Colonic mucosa (tissue), 4 donors: ENCODE measurements around the gene PLTP. TPM values are rescaled to one million over a fixed set of nuclear protein-coding genes. Genes with fewer than 3 reads are reported as not detected.

ENCODE experiments used
- DNase-seq: peaks from one replicate; pipeline ENCODE4 v3.0.0-alpha.2; 2020
- H3K27ac ChIP-seq: fragments of 200-600 bp; one replicate; pipeline ENCODE4 v1.8.0; 2021
- H3K27me3 ChIP-seq: fragments of 200-600 bp; one replicate; pipeline ENCODE4 v1.8.0; 2021
- H3K36me3 ChIP-seq: fragments of 200-600 bp; one replicate; pipeline ENCODE4 v1.8.0; 2021
- H3K4me1 ChIP-seq: fragments of 200-600 bp; one replicate; pipeline ENCODE4 v1.8.0; 2021; ENCODE audit warnings: mild to moderate bottlenecking
- H3K4me3 ChIP-seq: fragments of 200-600 bp; one replicate; pipeline ENCODE4 v1.8.0; 2021
- H3K9ac ChIP-seq, 2 donors: one replicate each; pipeline ENCODE4 v1.7.0; 2013; ENCODE audit warnings: control low read depth in 2 of 2, low read depth in 2 of 2, low read length in 2 of 2
- H3K9me3 ChIP-seq: fragments of 200-600 bp; one replicate; pipeline ENCODE4 v1.8.0; 2021
- CTCF ChIP-seq: fragments of 200-600 bp; IDR thresholded peaks from one replicate; pipeline ENCODE4 v1.8.0; 2022; ENCODE audit warnings: antibody characterized with exemption, mild to moderate bottlenecking
- intact Hi-C: fragments of 100-400 bp; cut with DNase I; formaldehyde crosslinking; loops from one replicate; pipeline ENCODE4 v1.14.1; 2022
- total RNA-seq, 2 donors: library from RNA; stranded (reverse); fragmentation: NEBNext Ultra II Directional in 1 of 2; extraction: Animal tissue kit (Norgen Biotek cat#: 25700) in 1 of 2; gene quantifications; one replicate each; pipeline ENCODE4 v1.2.1, GENCODE V29; 2021
- donor health status: healthy.
- donor health status: DM: no; HTN: no; CAD: no.
- donor health status: DM: no; HTN: no; CAD: no.

Gene PLTP
- total RNA-seq, 2 donors from 2014 or later = 17.4 to 36.2 TPM

- intact Hi-C loops = no loop called here
- Histone ChIP-seq H3K9me3 (no peaks in the 10 kb centered on the region), H3K4me3 (no peak overlapping the region), H3K27me3 (no peaks in the 10 kb centered on the region), H3K27ac (no peak overlapping the region), H3K4me1 (peaks cover 7% of the 10 kb centered on the region), H3K9ac (no peak overlapping the region), H3K36me3 (no peaks in the 10 kb centered on the region)
- DNase-seq = no peak
- TF ChIP-seq CTCF = no peak
These were observed 1.2 kb upstream of the PLTP start for GRCh38 chr20:45913116-45913515.

GRCh38 chr20:45912344-45912682 is 358 bp upstream of the PLTP start:
- H3K4me3 ChIP-seq = peak overlapping the region; percentile 46
- DNase-seq = no peak
- no peak overlapping the region for H3K27ac ChIP-seq
- H3K9ac ChIP-seq = peak overlapping the region; percentile 57 to 74
- peaks cover 7% of the 10 kb centered on the region for H3K4me1 ChIP-seq
- H3K27me3 ChIP-seq = no peaks in the 10 kb centered on the region
- intact Hi-C loops = no loop called here
- TF ChIP-seq CTCF = no peak
- no peaks in the 10 kb centered on the region for H3K9me3 ChIP-seq
- H3K36me3 ChIP-seq = no peaks in the 10 kb centered on the region

GRCh38 chr20:45910670-45911485 is 1.1 kb downstream of the PLTP start:
- Histone ChIP-seq H3K4me1 (peaks cover 7% of the 10 kb centered on the region), H3K36me3 (no peaks in the 10 kb centered on the region), H3K4me3 (peak overlapping the region; percentile 46), H3K9me3 (no peaks in the 10 kb centered on the region), H3K27me3 (no peaks in the 10 kb centered on the region), H3K9ac (peak overlapping the region; percentile 57 to 74), H3K27ac (peak overlapping the region; percentile 75)
- no peak for TF ChIP-seq CTCF
- peak; percentile 98 for DNase-seq
- intact Hi-C loops = no loop called here

- intact Hi-C loops = no loop called here
- H3K9me3 ChIP-seq = no peaks in the 10 kb centered on the region
- TF ChIP-seq CTCF = no peak
- H3K27ac ChIP-seq = no peak overlapping the region
- no peaks in the 10 kb centered on the region for H3K36me3 ChIP-seq
- DNase-seq = no peak
- peaks cover 7% of the 10 kb centered on the region for H3K4me1 ChIP-seq
- H3K4me3 ChIP-seq = no peak overlapping the region
- no peak overlapping the region for H3K9ac ChIP-seq
- no peaks in the 10 kb centered on the region for H3K27me3 ChIP-seq
These were observed 1.9 kb downstream of the PLTP start for GRCh38 chr20:45909817-45910669.

GRCh38 chr20:45909336-45909808 is 2.6 kb downstream of the PLTP start:
- no peak for DNase-seq
- intact Hi-C loops = no loop called here
- no peaks in the 10 kb centered on the region for H3K27me3 ChIP-seq
- no peaks in the 10 kb centered on the region for H3K9me3 ChIP-seq
- H3K4me3 ChIP-seq = no peak overlapping the region
- TF ChIP-seq CTCF = no peak
- no peaks in the 10 kb centered on the region for H3K36me3 ChIP-seq
- peaks cover 7% of the 10 kb centered on the region for H3K4me1 ChIP-seq
- H3K27ac ChIP-seq = no peak overlapping the region
- no peak overlapping the region for H3K9ac ChIP-seq
